GDM1 (cell line): ENCODE measurements around the gene EVC.
"Not testable (repeated sequence)": the region's sequence is repeated elsewhere in the genome, so short reads cannot be mapped to it uniquely, and the experiment has no call there.

Experiments
- DNase-seq: peaks from one replicate; lab custom pipeline; 2025; lab: John Stamatoyannopoulos, UW

The EVC gene

GRCh38 chr4:5843573-5844530 lies 132.9 kb downstream of the EVC start:
- DNase-seq: no peak

GRCh38 chr4:5845035-5845905 lies 134.3 kb downstream of the EVC start:
- no peak for DNase-seq

- no peak for DNase-seq
Measured at GRCh38 chr4:5851637-5852301, 140.8 kb downstream of the EVC start.

- no peak for DNase-seq
Measured at GRCh38 chr4:5852523-5853202, 141.7 kb downstream of the EVC start.

- no peak for DNase-seq
Measured at GRCh38 chr4:5854929-5855328, 143.9 kb downstream of the EVC start.

GRCh38 chr4:5856362-5856761 lies 145.4 kb downstream of the EVC start:
- not testable (repeated sequence) for DNase-seq

GRCh38 chr4:5857199-5857598 lies 146.2 kb downstream of the EVC start:
- no peak for DNase-seq

GRCh38 chr4:5858020-5858769 lies 147.2 kb downstream of the EVC start:
- no peak for DNase-seq

- DNase-seq: peak; percentile 28
Measured at GRCh38 chr4:5863461-5864113, 152.6 kb downstream of the EVC start.
